ENCODE measurements around the gene ZPLD1.

ZPLD1 gene

GRCh38 chr3:102471001-102471400 is 36.2 kb downstream of the ZPLD1 start:
- DNase-seq, result no peak

GRCh38 chr3:102471491-102471890 is 36.7 kb downstream of the ZPLD1 start:
- DNase-seq, result no peak

- DNase-seq, result no peak
Measured at GRCh38 chr3:102473648-102474047, 38.8 kb downstream of the ZPLD1 start.

GRCh38 chr3:102474207-102474606 is 39.4 kb downstream of the ZPLD1 start:
- DNase-seq, result no peak

GRCh38 chr3:102476198-102476597 is 41.4 kb downstream of the ZPLD1 start:
- DNase-seq, result no peak

- no peak for DNase-seq
Measured at GRCh38 chr3:102478160-102478559, 43.3 kb downstream of the ZPLD1 start.

- no peak for DNase-seq
Measured at GRCh38 chr3:102480139-102480538, 45.3 kb downstream of the ZPLD1 start.

GRCh38 chr3:102481050-102481449 is 46.2 kb downstream of the ZPLD1 start:
- DNase-seq, result no peak

GRCh38 chr3:102483556-102483955 is 48.7 kb downstream of the ZPLD1 start:
- DNase-seq, result no peak

GRCh38 chr3:102484363-102484762 is 49.5 kb downstream of the ZPLD1 start:
- no peak for DNase-seq

- DNase-seq, result no peak
Measured at GRCh38 chr3:102485701-102486100, 50.9 kb downstream of the ZPLD1 start.

- DNase-seq, result no peak
Measured at GRCh38 chr3:102488331-102488730, 53.5 kb downstream of the ZPLD1 start.

GRCh38 chr3:102492300-102492699 is 57.5 kb downstream of the ZPLD1 start:
- DNase-seq, result no peak

GRCh38 chr3:102497571-102497970 is 62.8 kb downstream of the ZPLD1 start:
- no peak for DNase-seq

GRCh38 chr3:102505542-102505941 is 70.7 kb downstream of the ZPLD1 start:
- DNase-seq, result no peak

GRCh38 chr3:102510663-102511062 is 75.8 kb downstream of the ZPLD1 start:
- no peak for DNase-seq

GRCh38 chr3:102511168-102511567 is 76.4 kb downstream of the ZPLD1 start:
- DNase-seq, result no peak

GRCh38 chr3:102511639-102512038 is 76.8 kb downstream of the ZPLD1 start:
- no peak for DNase-seq

GRCh38 chr3:102512734-102513504 is 78.1 kb downstream of the ZPLD1 start:
- no peak for DNase-seq

- no peak for DNase-seq
Measured at GRCh38 chr3:102514241-102514640, 79.4 kb downstream of the ZPLD1 start.

GRCh38 chr3:102521246-102521645 is 86.4 kb downstream of the ZPLD1 start:
- DNase-seq, result no peak

GRCh38 chr3:102525624-102526023 is 90.8 kb downstream of the ZPLD1 start:
- DNase-seq, result no peak

- no peak for DNase-seq
Measured at GRCh38 chr3:102526865-102527264, 92.0 kb downstream of the ZPLD1 start.

- no peak for DNase-seq
Measured at GRCh38 chr3:102528727-102529126, 93.9 kb downstream of the ZPLD1 start.
